Measurements from ENCODE around the gene KIF3C. TPM values are rescaled to one million over a fixed set of nuclear protein-coding genes. Genes with fewer than 3 reads are reported as not detected.
"Not testable (repeated sequence)": the region's sequence is repeated elsewhere in the genome, so short reads cannot be mapped to it uniquely, and the experiment has no call there.

The KIF3C gene
- total RNA-seq, 2 experiments from 2014 or later = 3.0 to 3.4 TPM

GRCh38 chr2:26011609-26011989 is 29.3 kb upstream of the KIF3C start:
- Mint-ChIP-seq H3K4me3 (no peak overlapping the region), H3K9me3 (no peaks in the 10 kb centered on the region), H3K36me3 (ENCODE audit: low read depth) (no peaks in the 10 kb centered on the region), H3K4me1 (ENCODE audit: low read depth) (no peaks in the 10 kb centered on the region), H3K27me3 (ENCODE audit: low read depth) (no peaks in the 10 kb centered on the region), H3K27ac (no peak overlapping the region)
- intact Hi-C loops (cut with micrococcal nuclease) = no loop called here
- CTCF ChIA-PET = interaction anchor here (0.7 kb wide), 1 partner anchor 9 kb away, joined by 3 read pairs; no protein-coding TSS in a partner anchor
- DNase-seq = no peak

- Mint-ChIP-seq H3K4me1 (ENCODE audit: low read depth) (no peaks in the 10 kb centered on the region), H3K27me3 (ENCODE audit: low read depth) (no peaks in the 10 kb centered on the region), H3K27ac (no peak overlapping the region), H3K9me3 (no peaks in the 10 kb centered on the region), H3K4me3 (no peak overlapping the region), H3K36me3 (ENCODE audit: low read depth) (no peaks in the 10 kb centered on the region)
- intact Hi-C loops (cut with micrococcal nuclease) = no loop called here
- CTCF ChIA-PET = no interaction called here
- no peak for DNase-seq
Measured at GRCh38 chr2:26010943-26011342, 28.6 kb upstream of the KIF3C start.

DNA sequence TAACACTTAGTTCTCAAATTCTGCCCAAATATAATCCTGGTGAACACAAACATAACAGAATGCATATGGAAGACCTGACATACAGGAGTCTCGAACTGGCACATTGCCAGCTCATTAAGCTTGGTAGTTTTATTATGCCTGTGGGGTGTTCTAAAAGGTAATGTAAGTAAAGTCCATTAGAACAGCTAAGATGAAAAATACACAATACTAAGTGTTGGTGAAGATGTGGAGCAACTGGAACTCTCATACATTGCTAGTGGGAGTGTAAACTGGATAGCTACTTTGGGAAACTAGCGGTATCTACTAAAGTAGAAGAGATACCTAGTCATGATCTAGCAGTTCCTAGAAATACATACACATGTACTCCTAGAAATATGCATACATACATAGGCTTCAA is 27.3 kb upstream of the KIF3C start:
- Mint-ChIP-seq H3K4me3 (no peak overlapping the region), H3K27ac (no peak overlapping the region), H3K4me1 (ENCODE audit: low read depth) (peaks cover 2% of the 10 kb centered on the region), H3K9me3 (no peaks in the 10 kb centered on the region), H3K27me3 (ENCODE audit: low read depth) (no peaks in the 10 kb centered on the region), H3K36me3 (ENCODE audit: low read depth) (no peaks in the 10 kb centered on the region)
- CTCF ChIA-PET = no interaction called here
- intact Hi-C loops (cut with micrococcal nuclease) = no loop called here
- DNase-seq = no peak

DNA sequence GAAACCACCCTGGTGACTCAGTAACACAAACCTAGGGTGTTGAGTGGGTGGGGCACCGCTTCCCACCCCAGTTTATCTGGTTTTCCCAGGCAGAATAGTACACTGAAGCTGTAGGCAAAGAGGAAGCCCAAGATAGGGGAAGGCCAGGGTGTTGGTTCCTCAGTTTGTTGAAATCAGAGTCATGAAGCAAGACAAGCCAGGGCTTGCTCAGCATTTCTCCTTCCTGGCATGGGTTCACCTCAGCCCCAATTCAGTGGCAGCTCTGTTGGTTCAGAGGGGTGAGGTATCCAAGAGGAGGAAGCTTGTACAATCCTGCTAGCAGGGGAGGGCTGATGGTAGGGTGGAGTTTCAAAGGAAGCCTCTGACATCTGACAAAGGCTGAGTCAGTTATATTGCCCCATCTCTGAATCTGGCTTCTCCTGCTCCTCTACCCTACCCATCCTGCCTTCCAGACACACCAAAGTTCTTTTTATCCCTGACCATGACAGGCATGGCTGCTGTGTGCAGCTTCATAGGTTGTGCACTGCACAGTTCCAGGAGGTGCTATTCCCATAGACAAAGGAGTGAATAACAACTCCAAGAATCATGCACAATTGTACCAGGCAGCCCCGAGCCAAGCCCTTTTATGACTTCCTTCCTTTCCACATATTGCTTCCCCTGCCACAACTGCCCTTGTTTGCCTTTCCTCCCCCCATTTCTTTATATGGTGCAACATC is 26.7 kb upstream of the KIF3C start:
- CTCF ChIA-PET = no interaction called here
- H3K27ac Mint-ChIP-seq = no peak overlapping the region
- no peak overlapping the region for H3K4me3 Mint-ChIP-seq
- intact Hi-C loops (cut with micrococcal nuclease) = no loop called here
- peak; percentile 12 for DNase-seq
- H3K27me3 Mint-ChIP-seq (ENCODE audit: low read depth) = no peaks in the 10 kb centered on the region
- no peaks in the 10 kb centered on the region for H3K36me3 Mint-ChIP-seq (ENCODE audit: low read depth)
- H3K4me1 Mint-ChIP-seq (ENCODE audit: low read depth) = peaks cover 2% of the 10 kb centered on the region
- no peaks in the 10 kb centered on the region for H3K9me3 Mint-ChIP-seq

DNA sequence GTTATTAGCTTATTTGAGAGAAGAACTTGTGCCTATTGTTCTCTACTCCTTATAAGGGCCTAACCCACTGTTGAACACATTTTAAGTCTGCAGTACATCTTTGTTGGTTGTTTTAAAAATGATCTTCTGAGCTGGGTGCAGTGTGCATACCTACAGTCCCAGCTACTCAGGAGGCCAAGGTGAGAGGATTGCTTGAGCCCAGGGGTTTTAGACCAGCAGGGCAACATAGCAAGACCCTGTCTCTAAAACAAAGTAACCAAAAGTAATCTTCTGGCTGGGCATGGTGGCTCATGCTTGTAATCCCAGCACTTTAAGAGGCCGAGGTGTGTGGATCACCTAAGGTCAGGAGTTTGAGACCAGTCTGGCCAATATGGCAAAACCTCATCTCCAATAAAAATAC is 25.8 kb upstream of the KIF3C start:
- Mint-ChIP-seq H3K9me3 (no peaks in the 10 kb centered on the region), H3K4me1 (ENCODE audit: low read depth) (peaks cover 2% of the 10 kb centered on the region), H3K4me3 (no peak overlapping the region), H3K27ac (no peak overlapping the region), H3K27me3 (ENCODE audit: low read depth) (no peaks in the 10 kb centered on the region), H3K36me3 (ENCODE audit: low read depth) (no peaks in the 10 kb centered on the region)
- intact Hi-C loops (cut with micrococcal nuclease) = no loop called here
- no peak for DNase-seq
- CTCF ChIA-PET = interaction anchor here (0.5 to 1.1 kb wide), 2 partner anchors 112 to 262 kb away, joined by 3 to 4 read pairs; no protein-coding TSS in a partner anchor

GRCh38 chr2:26002632-26003310 is 20.5 kb upstream of the KIF3C start:
- no peak overlapping the region for H3K4me3 Mint-ChIP-seq
- peaks cover 2% of the 10 kb centered on the region for H3K4me1 Mint-ChIP-seq (ENCODE audit: low read depth)
- H3K27ac Mint-ChIP-seq = no peak overlapping the region
- H3K27me3 Mint-ChIP-seq (ENCODE audit: low read depth) = no peaks in the 10 kb centered on the region
- no peak for DNase-seq
- CTCF ChIA-PET = interaction anchor here (0.7 to 2.1 kb wide), 2 partner anchors 9 to 11 kb away, joined by 3 to 7 read pairs; no protein-coding TSS in a partner anchor
- no peaks in the 10 kb centered on the region for H3K36me3 Mint-ChIP-seq (ENCODE audit: low read depth)
- intact Hi-C loops (cut with micrococcal nuclease) = no loop called here
- H3K9me3 Mint-ChIP-seq = no peaks in the 10 kb centered on the region

DNA sequence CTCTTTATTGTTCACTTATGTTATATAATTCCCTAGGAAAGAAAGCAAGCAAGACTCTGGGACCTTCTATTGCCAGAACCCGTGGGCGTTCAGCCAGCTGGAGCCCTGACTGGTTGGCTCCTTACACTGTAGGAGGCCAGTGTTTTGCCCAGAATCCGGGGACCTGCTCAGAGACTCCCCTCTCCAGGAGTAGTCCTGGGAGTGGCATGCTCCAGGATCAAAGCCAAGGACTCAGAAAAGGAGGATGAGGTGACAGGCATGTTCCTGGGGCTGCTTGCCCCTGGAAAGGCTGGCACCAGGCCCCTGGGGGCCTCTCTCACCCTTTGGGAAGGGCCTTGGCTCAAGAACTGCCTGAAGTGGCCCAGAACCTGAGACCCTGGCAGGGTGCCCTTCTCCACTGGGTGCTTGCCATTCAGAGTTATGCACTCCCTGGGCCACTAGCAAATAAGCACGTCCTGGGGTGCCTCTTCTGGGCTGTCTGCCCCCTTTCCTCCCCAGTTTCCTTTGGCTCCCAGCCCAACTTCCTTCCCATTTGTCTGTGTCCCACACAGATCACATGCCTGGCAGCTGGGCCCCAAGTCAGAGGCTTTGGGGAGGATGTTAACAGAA is 19.6 kb upstream of the KIF3C start:
- Mint-ChIP-seq H3K9me3 (no peaks in the 10 kb centered on the region), H3K4me3 (no peak overlapping the region), H3K36me3 (ENCODE audit: low read depth) (no peaks in the 10 kb centered on the region), H3K27me3 (ENCODE audit: low read depth) (no peaks in the 10 kb centered on the region), H3K4me1 (ENCODE audit: low read depth) (peaks cover 2% of the 10 kb centered on the region), H3K27ac (no peak overlapping the region)
- no peak for DNase-seq
- intact Hi-C loops (cut with micrococcal nuclease) = no loop called here
- CTCF ChIA-PET = no interaction called here

DNA sequence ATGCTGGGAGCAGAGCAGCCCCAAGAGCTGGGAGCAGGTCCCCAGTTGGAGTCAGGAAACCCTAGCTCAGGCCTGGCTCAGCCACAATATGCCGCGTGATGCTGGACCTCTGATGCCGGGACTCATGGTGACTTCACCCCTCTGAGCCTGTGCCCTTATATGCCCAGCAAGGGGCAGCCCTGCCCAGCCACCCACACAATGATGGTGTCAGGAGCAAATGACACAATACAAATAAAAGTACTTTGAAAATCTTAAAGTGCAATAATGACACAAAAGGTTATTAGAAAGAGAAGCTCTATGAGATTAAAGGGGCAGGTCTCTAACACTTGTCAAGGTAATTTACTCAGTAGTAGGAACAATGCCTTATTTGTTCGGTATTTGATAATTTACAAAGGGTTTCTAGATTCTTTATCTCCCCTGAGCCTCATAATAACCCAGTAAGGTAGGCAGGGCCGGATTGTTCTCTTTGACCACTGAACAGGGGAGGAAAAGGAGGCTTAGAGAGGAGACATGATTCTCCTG is 18.3 kb upstream of the KIF3C start:
- Mint-ChIP-seq H3K9me3 (no peaks in the 10 kb centered on the region), H3K27me3 (ENCODE audit: low read depth) (no peaks in the 10 kb centered on the region), H3K36me3 (ENCODE audit: low read depth) (no peaks in the 10 kb centered on the region), H3K27ac (no peak overlapping the region), H3K4me3 (no peak overlapping the region), H3K4me1 (ENCODE audit: low read depth) (peaks cover 2% of the 10 kb centered on the region)
- DNase-seq = no peak
- intact Hi-C loops (cut with micrococcal nuclease) = no loop called here
- CTCF ChIA-PET = no interaction called here

- H3K27me3 Mint-ChIP-seq (ENCODE audit: low read depth) = not testable (repeated sequence)
Measured at GRCh38 chr2:25999406-25999805, 17.1 kb upstream of the KIF3C start.

DNA sequence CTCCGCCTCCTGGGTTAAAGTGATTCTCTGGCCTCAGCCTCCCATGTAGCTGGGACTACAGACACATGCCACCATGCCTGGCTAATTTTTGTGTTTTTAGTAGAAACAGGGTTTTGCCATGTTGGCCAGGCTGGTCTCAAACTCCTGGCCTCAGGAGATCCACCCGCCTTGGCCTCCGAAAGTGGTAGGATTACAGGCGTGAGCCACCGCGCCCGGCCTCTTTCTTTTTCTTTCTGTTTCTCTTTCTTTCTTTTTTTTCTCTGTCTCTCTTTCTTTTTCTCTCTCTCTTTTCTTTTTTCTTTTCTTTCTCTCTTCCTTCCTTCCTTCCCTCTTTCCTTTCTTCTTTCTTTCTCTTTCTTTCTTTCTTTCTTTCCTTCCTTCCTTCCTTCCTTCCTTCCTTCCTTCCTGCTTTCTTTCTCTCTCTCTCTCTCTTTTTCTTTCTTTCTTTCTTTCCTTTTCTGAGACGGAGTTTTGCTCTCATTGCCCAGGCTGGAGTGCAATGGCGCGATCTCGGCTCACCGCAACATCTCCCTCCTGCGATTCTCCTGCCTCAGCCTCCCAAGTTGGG is 16.6 kb upstream of the KIF3C start:
- CTCF ChIA-PET; DNase-seq; intact Hi-C loops (cut with micrococcal nuclease); H3K27ac Mint-ChIP-seq; H3K4me3 Mint-ChIP-seq; H3K36me3 Mint-ChIP-seq (ENCODE audit: low read depth); H3K27me3 Mint-ChIP-seq (ENCODE audit: low read depth); H3K4me1 Mint-ChIP-seq (ENCODE audit: low read depth); H3K9me3 Mint-ChIP-seq: not testable (repeated sequence)

More at GRCh38 chr2:25999406-25999805, 17.1 kb upstream of the KIF3C start:
- H3K4me1 Mint-ChIP-seq (ENCODE audit: low read depth); H3K4me3 Mint-ChIP-seq; H3K9me3 Mint-ChIP-seq; H3K27ac Mint-ChIP-seq; CTCF ChIA-PET; intact Hi-C loops (cut with micrococcal nuclease); DNase-seq; H3K36me3 Mint-ChIP-seq (ENCODE audit: low read depth): not testable (repeated sequence)

GRCh38 chr2:25996844-25997243 is 14.5 kb upstream of the KIF3C start:
- no peaks in the 10 kb centered on the region for H3K9me3 Mint-ChIP-seq
- no peak overlapping the region for H3K27ac Mint-ChIP-seq
- intact Hi-C loops (cut with micrococcal nuclease) = no loop called here
- CTCF ChIA-PET = no interaction called here
- H3K27me3 Mint-ChIP-seq (ENCODE audit: low read depth) = no peaks in the 10 kb centered on the region
- H3K36me3 Mint-ChIP-seq (ENCODE audit: low read depth) = no peaks in the 10 kb centered on the region
- peaks cover 3% of the 10 kb centered on the region for H3K4me1 Mint-ChIP-seq (ENCODE audit: low read depth)
- DNase-seq = no peak
- H3K4me3 Mint-ChIP-seq = no peak overlapping the region

DNA sequence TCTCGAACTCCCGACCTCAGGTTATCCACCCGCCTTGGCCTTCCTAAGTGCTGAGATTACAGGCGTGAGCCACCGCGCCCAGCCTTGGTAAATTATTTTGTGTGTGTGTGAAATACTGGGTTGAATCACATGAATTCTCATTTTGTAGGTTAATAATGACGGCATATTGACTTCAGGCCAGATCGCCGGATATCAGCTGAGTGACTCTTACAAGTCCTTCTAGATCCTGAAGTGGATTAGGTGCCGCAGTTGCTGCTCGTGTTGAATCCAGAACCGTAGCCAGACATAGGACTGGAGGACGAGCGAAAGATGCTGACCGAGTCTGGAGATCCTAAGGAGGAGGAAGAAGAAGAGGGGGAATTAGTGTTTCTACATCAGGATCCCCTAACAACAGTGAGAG is 12.2 kb upstream of the KIF3C start:
- no peak overlapping the region for H3K27ac Mint-ChIP-seq
- H3K4me1 Mint-ChIP-seq (ENCODE audit: low read depth) = peaks cover 6% of the 10 kb centered on the region
- no peak overlapping the region for H3K4me3 Mint-ChIP-seq
- no peaks in the 10 kb centered on the region for H3K27me3 Mint-ChIP-seq (ENCODE audit: low read depth)
- CTCF ChIA-PET = interaction anchor here (0.7 kb wide), 1 partner anchor 12 kb away, joined by 3 read pairs; no protein-coding TSS in a partner anchor
- H3K9me3 Mint-ChIP-seq = no peaks in the 10 kb centered on the region
- no peak for DNase-seq
- intact Hi-C loops (cut with micrococcal nuclease) = no loop called here
- H3K36me3 Mint-ChIP-seq (ENCODE audit: low read depth) = no peaks in the 10 kb centered on the region

Data from activated naive CD4-positive, alpha-beta T cell treated with anti-CD3 and anti-CD28 coated beads for 36 hours (primary cell).